Inflammatory macrophage (primary cell): Measurements from ENCODE around the gene GPR161.
"Not testable (repeated sequence)": the region's sequence is repeated elsewhere in the genome, so short reads cannot be mapped to it uniquely, and the experiment has no call there.

Experiments
- DNase-seq, 2 donors: peaks; one replicate each; pipeline ENCODE4 v3.0.0-alpha.2; 2020 to 2022

GPR161 gene

GRCh38 chr1:168086438-168086837 is 50.3 kb downstream of the GPR161 start:
- DNase-seq, result no peak

GRCh38 chr1:168085401-168085872 is 51.3 kb downstream of the GPR161 start:
- DNase-seq, result no peak

- peak; percentile 75 to 77 for DNase-seq
Measured at GRCh38 chr1:168084396-168085231, 52.1 kb downstream of the GPR161 start.

- DNase-seq, result no peak
Measured at GRCh38 chr1:168083456-168084325, 53.0 kb downstream of the GPR161 start.

- DNase-seq, result peak; percentile 84 to 85
Measured at GRCh38 chr1:168082008-168082876, 54.5 kb downstream of the GPR161 start.

GRCh38 chr1:168081373-168082007 is 55.2 kb downstream of the GPR161 start:
- peak; percentile 96 to 98 for DNase-seq

GRCh38 chr1:168079761-168080160 is 57.0 kb downstream of the GPR161 start:
- no peak for DNase-seq

GRCh38 chr1:168069384-168069783 is 67.3 kb downstream of the GPR161 start:
- no peak for DNase-seq

GRCh38 chr1:168065506-168065905 is 71.2 kb downstream of the GPR161 start:
- no peak for DNase-seq

- DNase-seq, result no peak
Measured at GRCh38 chr1:168064216-168064615, 72.5 kb downstream of the GPR161 start.

- no peak for DNase-seq
Measured at GRCh38 chr1:168057921-168058320, 78.8 kb downstream of the GPR161 start.

GRCh38 chr1:168057355-168057754 is 79.4 kb downstream of the GPR161 start:
- DNase-seq, result no peak

- DNase-seq, result not testable (repeated sequence)
Measured at GRCh38 chr1:168056152-168056551, 80.6 kb downstream of the GPR161 start.

- peak; percentile 44 to 56 for DNase-seq
Measured at GRCh38 chr1:168054117-168054516, 82.6 kb downstream of the GPR161 start.

GRCh38 chr1:168053681-168054080 is 83.0 kb downstream of the GPR161 start:
- no peak for DNase-seq

GRCh38 chr1:168050880-168051279 is 85.8 kb downstream of the GPR161 start:
- DNase-seq, result no peak

- no peak for DNase-seq
Measured at GRCh38 chr1:168050307-168050706, 86.4 kb downstream of the GPR161 start.

GRCh38 chr1:168045311-168045710 is 91.4 kb downstream of the GPR161 start:
- DNase-seq, result no peak

GRCh38 chr1:168042362-168042761 is 94.4 kb downstream of the GPR161 start:
- DNase-seq, result no peak

GRCh38 chr1:168035345-168035744 is 101.4 kb downstream of the GPR161 start:
- no peak for DNase-seq

GRCh38 chr1:168032029-168032428 is 104.7 kb downstream of the GPR161 start:
- DNase-seq, result peak; percentile 10 to 63

GRCh38 chr1:168031627-168032026 is 105.1 kb downstream of the GPR161 start:
- DNase-seq, result no peak
